Rectal smooth muscle tissue (tissue), 1 donor: ENCODE measurements around the gene PSME4.
A peak's percentile ranks its signal among the peaks of the same experiment; 100 is the strongest.

Experiments used
- H3K27ac ChIP-seq: one replicate; pipeline ENCODE4 v1.7.0; 2013; ENCODE audit warnings: low read depth, low read length, inconsistent platforms
- H3K27me3 ChIP-seq: one replicate; pipeline ENCODE4 v1.7.0; 2013; ENCODE audit warnings: low read length; ENCODE audit not compliant: control insufficient read depth, insufficient read depth
- H3K36me3 ChIP-seq: one replicate; pipeline ENCODE4 v1.7.0; 2013; ENCODE audit warnings: low read length; ENCODE audit not compliant: control insufficient read depth, insufficient read depth
- H3K4me1 ChIP-seq: one replicate; pipeline ENCODE4 v1.7.0; 2013; ENCODE audit warnings: low read length; ENCODE audit not compliant: control insufficient read depth, insufficient read depth
- H3K4me3 ChIP-seq: one replicate; pipeline ENCODE4 v1.7.0; 2013; ENCODE audit warnings: low read length
- H3K9ac ChIP-seq: one replicate; pipeline ENCODE4 v1.7.0; 2013; ENCODE audit warnings: low read length

The PSME4 gene, protein sequence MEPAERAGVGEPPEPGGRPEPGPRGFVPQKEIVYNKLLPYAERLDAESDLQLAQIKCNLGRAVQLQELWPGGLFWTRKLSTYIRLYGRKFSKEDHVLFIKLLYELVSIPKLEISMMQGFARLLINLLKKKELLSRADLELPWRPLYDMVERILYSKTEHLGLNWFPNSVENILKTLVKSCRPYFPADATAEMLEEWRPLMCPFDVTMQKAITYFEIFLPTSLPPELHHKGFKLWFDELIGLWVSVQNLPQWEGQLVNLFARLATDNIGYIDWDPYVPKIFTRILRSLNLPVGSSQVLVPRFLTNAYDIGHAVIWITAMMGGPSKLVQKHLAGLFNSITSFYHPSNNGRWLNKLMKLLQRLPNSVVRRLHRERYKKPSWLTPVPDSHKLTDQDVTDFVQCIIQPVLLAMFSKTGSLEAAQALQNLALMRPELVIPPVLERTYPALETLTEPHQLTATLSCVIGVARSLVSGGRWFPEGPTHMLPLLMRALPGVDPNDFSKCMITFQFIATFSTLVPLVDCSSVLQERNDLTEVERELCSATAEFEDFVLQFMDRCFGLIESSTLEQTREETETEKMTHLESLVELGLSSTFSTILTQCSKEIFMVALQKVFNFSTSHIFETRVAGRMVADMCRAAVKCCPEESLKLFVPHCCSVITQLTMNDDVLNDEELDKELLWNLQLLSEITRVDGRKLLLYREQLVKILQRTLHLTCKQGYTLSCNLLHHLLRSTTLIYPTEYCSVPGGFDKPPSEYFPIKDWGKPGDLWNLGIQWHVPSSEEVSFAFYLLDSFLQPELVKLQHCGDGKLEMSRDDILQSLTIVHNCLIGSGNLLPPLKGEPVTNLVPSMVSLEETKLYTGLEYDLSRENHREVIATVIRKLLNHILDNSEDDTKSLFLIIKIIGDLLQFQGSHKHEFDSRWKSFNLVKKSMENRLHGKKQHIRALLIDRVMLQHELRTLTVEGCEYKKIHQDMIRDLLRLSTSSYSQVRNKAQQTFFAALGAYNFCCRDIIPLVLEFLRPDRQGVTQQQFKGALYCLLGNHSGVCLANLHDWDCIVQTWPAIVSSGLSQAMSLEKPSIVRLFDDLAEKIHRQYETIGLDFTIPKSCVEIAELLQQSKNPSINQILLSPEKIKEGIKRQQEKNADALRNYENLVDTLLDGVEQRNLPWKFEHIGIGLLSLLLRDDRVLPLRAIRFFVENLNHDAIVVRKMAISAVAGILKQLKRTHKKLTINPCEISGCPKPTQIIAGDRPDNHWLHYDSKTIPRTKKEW (N-terminal part only)

DNA sequence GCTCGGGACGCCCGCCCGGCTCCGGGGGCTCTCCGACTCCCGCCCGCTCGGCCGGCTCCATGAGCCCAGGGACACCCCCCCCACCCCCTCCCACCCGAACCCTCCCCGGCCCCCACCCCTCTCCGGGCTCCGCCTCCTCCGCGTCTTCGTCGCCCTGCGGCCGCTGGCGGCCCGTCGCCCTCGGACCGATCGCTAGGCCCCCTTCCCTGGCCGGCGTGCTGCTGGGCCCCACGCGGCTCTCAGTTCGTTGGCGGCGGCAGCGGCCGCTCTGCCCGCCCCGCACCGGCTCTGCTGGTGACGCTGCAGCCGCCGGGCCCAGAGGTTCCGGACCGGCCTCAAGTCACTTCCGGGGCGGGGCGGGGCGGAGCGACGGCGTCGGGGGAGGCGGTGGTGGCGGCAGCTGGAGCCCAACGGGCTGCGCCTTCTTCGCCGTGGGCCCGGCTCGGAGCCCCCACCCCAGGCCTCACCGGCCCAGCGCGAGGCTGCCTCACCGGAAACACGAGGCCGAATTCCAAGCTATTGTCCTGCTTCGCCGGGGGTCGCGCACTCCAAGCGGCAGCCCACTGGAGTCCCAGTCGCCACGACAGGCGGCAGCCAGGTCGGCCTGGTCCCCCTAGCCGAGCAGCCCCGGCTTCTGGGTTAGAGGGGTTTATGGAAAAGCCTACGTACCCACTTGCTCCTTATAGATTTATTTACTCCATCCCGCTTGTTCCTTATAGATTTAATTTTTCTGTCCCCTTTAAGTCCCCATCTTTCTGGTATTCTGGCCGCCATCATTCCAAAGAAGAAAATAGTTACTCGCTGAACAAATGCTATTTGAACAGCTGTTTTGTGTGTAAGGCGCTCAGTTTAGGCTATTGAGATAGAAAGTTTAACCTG, at the start of gene PSME4:
TSS of gene PSME4 (minus strand) at position 270 of the 879 bp plus-strand sequence. CDS start at position 61, 209 bp downstream.
- Histone ChIP-seq H3K36me3 (peaks cover 5% of the 10 kb centered on the region), H3K27me3 (no peaks in the 10 kb centered on the region), H3K4me3 (peak within 1 kb of the TSS; percentile 94), H3K9ac (peak within 1 kb of the TSS; percentile 98), H3K27ac (peak within 1 kb of the TSS; percentile 97), H3K4me1 (peaks cover 7% of the 10 kb centered on the region)

DNA sequence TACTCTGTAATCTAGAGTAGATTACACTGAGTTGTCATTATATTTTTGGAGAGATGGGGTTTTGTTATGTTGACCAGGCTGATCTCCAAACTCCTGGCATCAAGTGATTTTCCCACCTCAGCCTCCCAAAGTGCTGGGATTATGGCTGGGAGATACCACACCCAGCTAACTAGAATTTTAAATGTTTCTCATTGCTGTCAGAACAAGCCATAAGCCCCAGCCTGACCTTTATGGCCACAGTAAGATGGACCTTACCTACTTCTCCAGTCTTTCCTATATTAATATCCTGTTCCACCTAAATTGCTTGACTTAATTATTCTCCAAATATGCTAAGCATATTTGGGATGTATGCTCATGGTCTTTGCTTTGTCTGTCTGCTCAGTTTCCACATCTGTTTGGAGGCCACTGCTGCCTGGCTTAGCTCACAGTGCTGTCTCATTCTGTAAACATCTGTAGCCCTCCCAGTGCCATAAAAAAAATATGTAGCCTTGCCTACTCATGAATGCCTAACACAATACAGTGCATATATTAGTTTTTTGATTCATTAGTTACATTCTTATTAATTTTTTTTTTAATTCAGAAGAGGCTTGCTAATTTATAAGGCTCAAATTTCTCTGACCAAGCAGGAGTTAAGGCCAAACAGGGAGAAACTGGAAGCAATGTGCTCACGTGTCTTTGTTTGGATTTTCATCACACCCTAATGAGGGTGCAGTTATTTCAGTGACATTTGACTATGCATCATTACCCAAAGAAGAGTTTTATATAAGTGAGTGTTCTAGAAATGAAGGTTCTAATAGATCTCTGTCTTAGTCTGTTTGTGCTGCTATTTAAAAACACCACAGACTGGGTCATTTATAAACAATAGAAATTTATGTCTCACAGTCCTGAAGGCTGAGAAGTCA, 45.3 kb upstream of the PSME4 start:
- Histone ChIP-seq H3K36me3 (no peaks in the 10 kb centered on the region), H3K27me3 (no peaks in the 10 kb centered on the region), H3K4me3 (no peak overlapping the region), H3K4me1 (peaks cover 5% of the 10 kb centered on the region), H3K9ac (no peak overlapping the region), H3K27ac (peak overlapping the region; percentile 19)

DNA sequence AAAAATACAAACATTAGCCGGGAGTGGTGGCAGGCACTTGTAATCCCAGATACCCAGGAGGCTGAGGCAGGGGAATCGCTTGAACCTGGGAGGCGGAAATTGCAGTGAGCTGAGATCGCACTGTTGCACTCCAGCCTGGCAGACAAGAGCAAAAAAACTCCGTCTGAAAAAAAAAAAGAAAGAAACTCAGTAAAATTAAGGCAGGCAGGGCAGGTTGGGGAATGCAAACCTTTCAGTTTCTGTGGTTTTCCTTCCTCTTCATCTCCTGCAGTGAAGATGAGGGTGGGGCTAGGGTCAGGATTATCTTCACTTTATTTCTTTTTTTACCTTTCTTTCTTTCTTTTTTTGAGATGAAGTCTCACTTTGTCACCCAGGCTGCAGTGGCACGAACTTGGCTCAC, 43.2 kb upstream of the PSME4 start:
- no peaks in the 10 kb centered on the region for H3K36me3 ChIP-seq
- H3K4me3 ChIP-seq: no peak overlapping the region
- H3K27ac ChIP-seq: no peak overlapping the region
- H3K4me1 ChIP-seq: peaks cover 5% of the 10 kb centered on the region
- no peaks in the 10 kb centered on the region for H3K27me3 ChIP-seq
- H3K9ac ChIP-seq: no peak overlapping the region

DNA sequence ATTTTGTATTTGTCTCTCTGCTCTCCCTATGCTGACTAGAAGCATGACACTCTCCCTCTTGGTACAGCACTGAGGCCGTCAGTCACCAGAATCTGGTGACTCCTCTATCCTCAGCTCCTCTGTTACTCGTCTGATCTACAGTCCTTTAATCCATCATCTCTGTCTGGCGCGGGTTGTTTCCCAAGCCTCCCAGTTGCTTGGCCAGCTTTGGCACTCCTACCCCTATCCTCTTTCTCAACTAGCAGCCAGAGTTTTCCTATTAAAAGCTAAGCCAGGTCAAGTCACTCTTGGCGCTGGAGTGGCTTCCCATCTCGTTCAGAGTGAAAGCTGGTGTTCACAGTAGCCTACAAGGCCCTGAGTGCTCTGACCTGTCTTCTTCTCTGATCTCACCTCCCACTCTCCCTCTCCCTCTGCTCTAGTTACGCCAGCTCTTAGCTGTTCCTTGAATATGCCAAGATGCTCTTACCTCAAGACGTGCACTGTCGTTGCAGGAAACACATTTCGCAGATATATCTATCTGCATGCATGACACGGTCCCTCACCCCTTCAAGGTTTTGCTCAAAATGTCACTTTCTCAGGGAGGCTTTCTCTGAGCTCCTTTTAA, 41.8 kb upstream of the PSME4 start:
- Histone ChIP-seq H3K9ac (no peak overlapping the region), H3K27me3 (no peaks in the 10 kb centered on the region), H3K27ac (no peak overlapping the region), H3K4me3 (no peak overlapping the region), H3K4me1 (peaks cover 5% of the 10 kb centered on the region), H3K36me3 (no peaks in the 10 kb centered on the region)

DNA sequence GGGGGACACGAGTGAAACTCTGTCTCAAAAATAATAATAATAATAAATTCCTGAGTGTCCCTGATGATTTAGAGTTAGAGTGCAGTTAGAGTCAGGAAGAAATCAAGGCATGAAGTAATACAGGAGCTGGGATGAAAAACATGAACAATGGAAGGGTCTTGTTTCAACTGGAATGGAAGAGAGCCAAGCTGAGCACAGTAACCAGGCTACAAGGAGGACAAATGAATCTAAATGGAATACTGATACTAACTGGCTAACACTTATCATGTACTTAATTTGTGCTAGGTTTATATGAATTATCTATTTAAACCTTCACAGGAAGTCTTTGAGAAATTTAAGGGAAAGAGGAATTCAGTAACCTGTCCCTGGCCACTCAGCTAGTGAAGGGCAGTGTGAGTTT, 38.8 kb upstream of the PSME4 start:
- H3K4me1 ChIP-seq: peaks cover 5% of the 10 kb centered on the region
- H3K36me3 ChIP-seq: no peaks in the 10 kb centered on the region
- no peaks in the 10 kb centered on the region for H3K27me3 ChIP-seq
- no peak overlapping the region for H3K9ac ChIP-seq
- H3K4me3 ChIP-seq: no peak overlapping the region
- no peak overlapping the region for H3K27ac ChIP-seq

DNA sequence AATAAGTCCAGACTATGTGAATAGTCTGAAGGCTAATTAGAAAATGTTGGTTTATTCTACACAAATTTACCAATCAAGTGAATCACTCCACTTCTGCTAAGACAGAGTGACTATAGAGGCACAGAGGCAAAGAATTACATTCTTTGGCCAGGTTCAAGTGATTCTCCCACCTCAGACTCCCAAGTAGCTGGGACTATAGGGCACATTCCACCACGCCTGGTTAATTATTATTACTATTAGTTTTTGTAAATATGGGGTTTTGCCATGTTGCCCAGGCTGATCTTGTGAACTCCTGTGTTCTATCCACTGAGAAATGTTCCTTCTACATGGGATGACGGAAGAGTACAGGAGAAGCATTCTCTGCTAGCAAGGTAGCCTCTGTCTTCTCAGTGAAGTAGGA, 37.6 kb upstream of the PSME4 start:
- H3K4me1 ChIP-seq: peaks cover 5% of the 10 kb centered on the region
- H3K4me3 ChIP-seq: no peak overlapping the region
- H3K36me3 ChIP-seq: no peaks in the 10 kb centered on the region
- no peak overlapping the region for H3K27ac ChIP-seq
- H3K27me3 ChIP-seq: no peaks in the 10 kb centered on the region
- no peak overlapping the region for H3K9ac ChIP-seq

DNA sequence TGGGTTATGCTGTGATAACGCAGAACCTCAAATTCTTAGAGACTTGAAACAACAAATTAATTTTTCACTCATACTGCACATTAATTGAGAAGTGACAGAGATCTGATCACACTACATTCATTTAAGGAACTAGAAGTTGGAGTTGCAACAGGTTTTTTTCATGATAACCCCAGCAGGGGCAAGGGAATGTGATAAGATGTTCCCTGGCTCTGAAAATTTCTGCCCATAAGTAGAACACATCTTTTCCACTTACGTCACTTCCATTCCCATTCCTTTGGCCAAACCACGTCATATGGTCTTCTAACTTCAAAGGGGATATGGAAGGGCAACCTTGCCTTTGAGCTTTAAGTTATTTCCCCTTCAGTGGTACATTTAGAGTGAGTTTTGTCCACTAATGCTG, 29.7 kb upstream of the PSME4 start:
- H3K27ac ChIP-seq: no peak overlapping the region
- no peaks in the 10 kb centered on the region for H3K36me3 ChIP-seq
- peaks cover 3% of the 10 kb centered on the region for H3K4me1 ChIP-seq
- no peak overlapping the region for H3K9ac ChIP-seq
- no peaks in the 10 kb centered on the region for H3K27me3 ChIP-seq
- no peak overlapping the region for H3K4me3 ChIP-seq

DNA sequence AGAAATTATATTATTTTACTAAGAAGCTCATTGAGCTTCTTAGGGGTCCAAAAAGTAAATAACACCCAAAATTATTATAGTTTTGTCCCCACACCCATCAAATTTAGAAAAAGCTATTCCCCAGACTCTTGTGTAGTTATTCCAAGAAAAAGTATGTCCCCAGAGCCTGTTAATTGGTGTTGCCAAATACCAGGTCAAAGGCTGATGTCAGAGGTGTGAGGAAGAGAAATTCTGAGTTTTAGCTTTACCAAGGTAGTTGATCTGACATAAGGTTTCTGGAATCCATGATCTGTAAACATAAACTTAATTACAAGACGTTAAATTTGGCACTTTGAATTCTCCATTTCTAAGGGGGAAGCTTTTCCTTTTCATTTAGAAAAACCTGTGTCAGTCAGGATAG, 29.3 kb upstream of the PSME4 start:
- no peaks in the 10 kb centered on the region for H3K36me3 ChIP-seq
- H3K4me3 ChIP-seq: no peak overlapping the region
- H3K9ac ChIP-seq: no peak overlapping the region
- H3K27me3 ChIP-seq: no peaks in the 10 kb centered on the region
- peaks cover 3% of the 10 kb centered on the region for H3K4me1 ChIP-seq
- no peak overlapping the region for H3K27ac ChIP-seq

DNA sequence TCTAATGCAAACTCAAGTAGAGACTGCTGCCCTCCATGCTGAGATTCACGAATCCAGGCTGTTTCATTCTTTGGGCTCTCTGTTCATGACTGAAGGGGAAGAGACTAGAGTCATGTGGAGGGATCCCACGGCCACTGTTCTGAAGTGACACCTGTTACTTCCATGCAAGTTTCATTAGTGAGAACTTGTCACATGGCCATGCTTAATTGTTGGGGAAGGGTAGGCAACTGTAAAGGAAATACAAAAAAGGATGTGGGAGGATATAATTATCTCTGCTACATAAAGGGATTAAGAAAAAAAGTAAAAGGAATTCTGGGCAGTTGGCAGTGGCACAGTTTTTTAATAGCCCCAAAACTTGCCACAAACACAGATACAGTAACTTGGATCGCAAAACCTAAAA, 28.0 kb upstream of the PSME4 start:
- H3K27ac ChIP-seq: peak overlapping the region; percentile 32

DNA sequence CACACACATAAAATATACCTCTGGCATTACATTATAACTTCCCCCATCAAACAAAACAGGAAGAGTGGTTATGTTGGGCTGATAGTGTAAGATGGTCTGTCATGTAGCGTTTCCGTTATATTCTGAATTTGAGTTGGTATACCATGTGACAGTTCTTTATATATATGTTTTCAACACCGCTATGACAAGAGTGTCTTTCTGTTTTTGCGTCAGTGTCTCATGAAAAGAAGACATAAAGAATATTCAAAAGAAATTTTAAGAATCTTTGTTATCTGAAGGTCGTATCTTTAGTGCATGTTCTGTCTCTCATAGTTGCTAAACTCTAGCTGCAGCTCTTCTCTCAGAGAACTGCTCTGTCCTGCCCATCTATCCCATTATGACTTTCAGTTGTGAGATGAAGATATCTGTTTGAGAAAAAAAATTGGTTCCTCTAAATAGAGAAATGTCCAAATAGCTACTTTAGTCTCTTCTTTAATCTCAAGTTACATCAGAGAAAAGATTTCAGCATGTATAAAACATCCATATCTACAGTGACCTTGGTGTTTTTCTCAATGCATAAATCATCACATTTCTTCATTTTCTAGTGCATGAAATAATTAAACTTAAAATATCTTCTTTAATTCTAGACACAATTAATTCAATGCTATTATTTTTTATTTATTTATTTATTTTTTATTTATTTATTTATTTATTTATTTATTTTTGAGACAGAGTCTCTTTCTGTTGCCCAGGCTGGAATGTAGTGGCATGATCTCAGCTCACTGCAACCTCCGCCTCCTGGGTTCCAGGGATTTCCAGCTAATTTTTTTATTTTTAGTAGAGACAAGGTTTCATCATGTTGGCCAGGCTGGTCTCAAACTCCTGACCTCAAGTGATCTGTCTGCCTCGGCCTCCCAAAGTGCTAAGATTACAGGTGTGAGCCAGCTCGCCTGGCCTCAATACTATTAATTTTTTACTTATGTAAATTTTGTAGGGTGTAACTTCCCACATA, 24.3 kb upstream of the PSME4 start:
- no peaks in the 10 kb centered on the region for H3K27me3 ChIP-seq
- H3K36me3 ChIP-seq: no peaks in the 10 kb centered on the region
- no peak overlapping the region for H3K9ac ChIP-seq
- no peak overlapping the region for H3K4me3 ChIP-seq
- H3K4me1 ChIP-seq: peaks cover 3% of the 10 kb centered on the region
- H3K27ac ChIP-seq: no peak overlapping the region

More for the DNA sequence above, 28.0 kb upstream of the PSME4 start:
- Histone ChIP-seq H3K4me3 (no peak overlapping the region), H3K27me3 (no peaks in the 10 kb centered on the region), H3K4me1 (peaks cover 3% of the 10 kb centered on the region), H3K36me3 (no peaks in the 10 kb centered on the region), H3K9ac (no peak overlapping the region)
